Measurements from ENCODE around the gene OTUD1.

OTUD1 gene

DNA sequence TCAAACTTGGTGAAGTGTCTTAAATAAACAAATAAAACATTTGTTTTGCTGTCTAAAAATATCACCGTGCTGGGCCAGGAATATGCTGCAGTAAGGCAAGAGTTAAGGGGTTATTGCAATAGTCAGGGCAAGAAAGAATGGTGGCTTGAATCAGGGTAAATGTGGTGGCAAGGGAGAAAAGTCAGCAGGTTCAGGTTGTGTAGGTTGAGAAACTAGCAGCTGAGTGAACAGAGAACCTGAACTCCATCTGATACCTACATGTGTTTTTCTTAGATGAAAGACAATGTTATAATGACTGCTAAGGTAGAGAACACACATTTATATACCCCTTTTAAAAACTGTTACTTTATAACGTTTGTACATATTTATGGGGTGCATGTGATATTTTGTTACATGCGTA, 28.7 kb downstream of the OTUD1 start:
- no peak for DNase-seq (ENCODE audit: low read depth)

DNA sequence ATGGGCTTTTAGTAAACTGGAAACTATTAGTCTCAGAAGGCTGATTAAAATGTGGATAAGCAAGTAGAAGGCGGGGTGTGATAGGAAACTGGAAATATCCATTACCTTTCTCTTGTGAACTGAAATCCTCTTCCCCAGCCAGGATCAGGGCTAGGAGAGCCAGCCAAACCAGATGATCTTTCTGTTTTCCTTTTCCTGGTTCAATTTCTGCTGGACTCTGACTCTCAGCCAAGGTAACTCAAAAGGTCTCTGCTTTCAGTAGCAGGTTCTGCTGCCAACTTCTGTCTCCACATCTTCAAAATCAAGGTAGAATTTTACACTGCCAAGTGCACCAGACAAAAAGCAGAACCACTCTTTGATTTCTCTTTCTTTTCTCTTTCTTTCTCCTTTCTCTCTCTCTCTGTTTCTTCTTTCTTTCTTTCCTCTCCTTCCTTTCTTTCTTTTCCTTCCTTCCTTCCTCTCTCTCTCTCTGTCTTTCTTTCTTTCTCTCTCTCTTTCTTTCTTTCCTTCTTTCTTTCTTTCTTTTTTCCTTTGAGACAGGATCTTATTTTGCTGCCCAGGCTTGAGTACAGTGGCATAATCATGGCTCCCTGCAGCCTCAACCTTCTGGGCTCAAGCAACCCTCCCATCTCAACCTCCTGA, 30.8 kb downstream of the OTUD1 start:
- no peak for DNase-seq (ENCODE audit: low read depth)

GRCh38 chr10:23472181-23472580, 33.3 kb downstream of the OTUD1 start:
- no peak for DNase-seq (ENCODE audit: low read depth)

DNA sequence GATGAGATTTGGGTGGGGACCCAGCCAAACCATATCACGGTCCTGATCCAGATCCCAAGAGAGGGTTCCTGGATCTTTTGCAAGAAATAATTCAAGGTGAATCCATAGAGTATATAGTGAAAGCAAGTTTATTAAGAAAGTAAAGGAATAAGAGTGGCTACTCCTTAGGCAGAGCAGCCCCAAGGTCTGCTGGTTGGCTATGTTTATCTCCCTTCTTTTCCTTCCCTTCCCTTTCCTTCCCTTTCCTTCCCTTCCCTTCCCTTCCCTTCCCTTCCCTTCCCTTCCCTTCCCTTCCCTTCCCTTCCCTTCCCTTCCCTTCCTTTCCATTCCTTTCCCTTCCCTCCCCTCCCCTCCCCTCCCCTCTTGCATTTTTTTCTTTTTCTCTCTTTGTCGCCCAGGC, 35.2 kb downstream of the OTUD1 start:
- DNase-seq (ENCODE audit: low read depth): no peak

GRCh38 chr10:23474626-23475025, 35.8 kb downstream of the OTUD1 start:
- DNase-seq (ENCODE audit: low read depth): no peak

DNA sequence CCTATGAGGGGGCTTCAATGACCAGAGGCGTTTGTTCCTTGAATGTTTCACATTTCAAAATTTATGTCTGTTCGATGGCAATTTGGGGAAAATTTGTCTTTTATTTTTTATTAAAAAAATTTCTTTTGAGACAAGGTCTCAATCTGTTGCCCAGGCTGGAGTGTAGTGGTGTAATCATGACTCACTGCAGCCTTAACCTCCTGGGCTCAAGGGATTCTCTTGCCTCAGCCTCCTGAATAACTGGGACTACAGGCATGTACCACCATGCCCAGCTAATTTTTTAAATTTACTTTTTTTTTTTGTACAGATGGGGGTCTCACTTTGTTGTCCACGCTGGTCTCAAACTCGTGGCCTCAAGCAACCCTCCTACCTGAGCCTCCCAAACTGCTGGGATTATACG, 39.7 kb downstream of the OTUD1 start:
- peak; percentile 25 for DNase-seq (ENCODE audit: low read depth)

DNA sequence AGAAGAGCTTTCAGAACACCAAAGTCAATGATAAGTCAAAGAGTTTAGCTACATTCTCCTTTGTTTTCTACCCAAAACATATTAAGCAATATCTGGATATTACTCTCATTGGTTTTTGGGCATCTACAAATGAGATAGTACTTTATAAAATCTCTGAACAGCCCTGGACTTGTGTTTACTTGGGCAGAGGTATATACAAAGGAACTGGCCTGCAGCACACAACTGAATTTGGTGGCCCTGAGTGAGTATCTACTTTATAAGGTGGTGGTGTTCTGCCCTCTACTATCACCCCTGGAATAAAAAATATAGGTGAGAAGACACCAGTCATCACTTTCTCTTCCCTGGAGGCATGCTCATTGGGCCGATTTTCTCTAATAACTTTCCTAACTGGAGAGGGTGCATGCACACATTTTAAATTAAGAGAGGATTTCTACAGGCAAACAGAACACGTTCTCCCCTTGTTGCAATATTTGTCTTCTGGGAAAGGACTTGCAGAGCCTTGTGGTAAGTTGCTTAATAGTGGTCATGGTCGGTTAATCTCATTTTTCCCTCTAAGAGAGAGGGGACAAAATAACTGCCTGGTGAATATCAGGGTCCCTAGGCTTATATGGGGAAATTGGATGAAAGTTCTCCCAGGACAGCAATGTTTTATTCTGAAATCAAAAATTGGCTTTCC, 41.1 kb downstream of the OTUD1 start:
- DNase-seq (ENCODE audit: low read depth): peak; percentile 3

DNA sequence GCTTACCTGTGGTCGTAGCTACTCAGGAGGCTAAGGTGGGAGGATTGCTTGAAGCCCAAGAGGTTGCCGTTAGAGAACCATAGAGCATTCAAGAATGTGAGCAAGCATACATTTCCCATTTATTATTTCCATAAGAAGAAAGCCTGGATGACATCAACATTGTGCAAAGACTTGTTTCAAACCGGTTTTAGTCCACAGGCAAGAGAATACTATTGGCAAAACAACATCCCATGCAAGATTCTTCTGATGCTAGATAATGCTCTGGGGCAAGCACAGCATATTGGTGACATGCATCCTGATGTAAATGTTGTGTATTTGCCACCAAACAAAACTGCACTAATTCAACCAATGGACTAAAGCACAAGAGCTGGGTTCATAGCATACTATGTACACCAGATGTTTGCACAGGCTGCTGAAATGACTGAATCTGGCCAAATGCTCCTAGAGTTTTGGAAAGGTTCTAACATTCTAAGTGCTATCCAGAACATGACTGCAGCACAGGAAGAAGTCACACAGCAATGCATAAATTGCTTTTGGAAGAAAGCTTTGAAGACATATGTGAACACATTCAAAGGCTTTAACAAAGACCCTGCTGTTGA, 42.6 kb downstream of the OTUD1 start:
- no peak for DNase-seq (ENCODE audit: low read depth)

- no peak for DNase-seq (ENCODE audit: low read depth)
Measured at GRCh38 chr10:23490115-23490514, 51.2 kb downstream of the OTUD1 start.
